ENCODE results near the gene SPEM3.

The SPEM3 gene

DNA sequence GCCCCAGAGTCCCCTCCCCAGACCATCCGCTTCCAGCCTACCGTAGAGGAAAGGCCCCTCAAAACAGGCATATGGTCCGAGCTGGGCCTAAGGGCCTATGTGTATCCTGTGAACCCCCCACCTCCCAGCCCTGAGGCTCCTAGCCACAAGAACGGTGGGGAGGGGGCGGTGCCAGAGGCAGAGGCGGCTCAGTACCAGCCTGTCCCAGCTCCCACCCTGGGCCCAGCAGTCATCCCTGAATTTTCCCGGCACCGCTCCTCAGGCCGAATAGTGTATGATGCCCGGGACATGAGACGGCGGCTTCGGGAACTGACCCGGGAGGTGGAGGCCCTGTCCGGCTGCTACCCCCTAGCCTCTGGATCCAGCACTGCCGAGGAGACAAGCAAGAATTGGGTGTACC, 7.5 kb upstream of the SPEM3 start:
- no peak for DNase-seq (ENCODE audit: low spot score)

DNA sequence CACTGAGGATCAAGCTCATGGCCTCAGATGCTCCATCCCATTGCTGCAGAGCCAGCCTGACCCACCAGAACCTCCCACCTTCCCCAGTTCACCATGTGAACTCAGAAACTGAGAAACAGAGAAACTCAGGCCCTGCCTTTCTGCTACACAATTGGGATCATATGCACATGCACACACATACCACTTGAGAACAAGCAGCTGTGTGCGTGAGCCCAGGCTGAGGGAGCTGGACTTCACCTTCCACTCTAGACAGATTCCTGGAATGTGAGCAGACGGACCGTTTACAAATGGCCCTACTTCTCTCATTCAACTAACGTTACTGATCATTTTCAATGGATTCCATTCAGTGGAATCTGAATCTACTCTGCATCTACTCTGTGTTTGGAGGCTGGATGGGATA, 5.0 kb upstream of the SPEM3 start:
- DNase-seq (ENCODE audit: low spot score), result no peak

DNA sequence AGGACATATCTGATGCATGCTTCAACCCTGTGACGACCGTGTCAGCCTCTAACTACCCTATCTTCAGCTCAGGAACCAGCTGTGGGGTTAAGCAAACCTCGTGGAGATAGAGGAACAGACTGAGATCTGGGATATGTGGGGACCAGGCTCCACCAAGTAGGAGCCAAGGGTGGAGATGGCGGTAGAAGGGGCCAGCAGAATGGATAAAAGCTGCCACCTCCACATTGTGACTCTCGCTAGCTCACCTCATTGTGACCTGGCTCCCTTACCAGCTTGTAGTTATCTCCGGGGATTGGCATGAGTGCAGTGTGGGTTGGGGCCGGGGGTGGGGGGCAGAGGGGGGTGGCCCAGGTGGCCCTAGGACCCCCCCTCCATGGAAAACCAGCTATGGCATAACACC, 3.3 kb upstream of the SPEM3 start, which contains the start of gene SPEM2:
Gene SPEM2 (plus strand): TSS at position 301 of the 400 bp plus-strand sequence. CDS start 73 bp downstream, at position 374.
- DNase-seq (ENCODE audit: low spot score), result no peak

DNA sequence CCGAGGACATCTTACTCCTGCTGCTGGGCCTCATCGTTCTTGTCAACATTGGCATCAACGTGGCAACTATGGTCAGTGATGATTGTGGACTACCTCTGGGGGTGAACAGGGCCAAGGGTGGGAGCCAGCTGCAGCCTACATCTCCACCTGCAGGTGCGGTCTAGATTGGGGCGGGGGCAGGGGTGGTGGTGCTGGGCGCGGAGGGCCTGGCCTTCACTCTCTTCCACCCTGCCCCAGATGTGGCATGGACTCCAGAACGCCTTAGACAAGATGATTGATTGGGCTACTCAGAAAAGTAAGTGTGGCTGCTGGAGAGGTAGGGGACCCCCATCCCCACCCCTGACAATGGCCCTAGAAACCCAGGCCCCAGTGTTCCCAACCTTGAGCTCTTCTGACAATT, 2.9 kb upstream of the SPEM3 start:
- no peak for DNase-seq (ENCODE audit: low spot score)

DNA sequence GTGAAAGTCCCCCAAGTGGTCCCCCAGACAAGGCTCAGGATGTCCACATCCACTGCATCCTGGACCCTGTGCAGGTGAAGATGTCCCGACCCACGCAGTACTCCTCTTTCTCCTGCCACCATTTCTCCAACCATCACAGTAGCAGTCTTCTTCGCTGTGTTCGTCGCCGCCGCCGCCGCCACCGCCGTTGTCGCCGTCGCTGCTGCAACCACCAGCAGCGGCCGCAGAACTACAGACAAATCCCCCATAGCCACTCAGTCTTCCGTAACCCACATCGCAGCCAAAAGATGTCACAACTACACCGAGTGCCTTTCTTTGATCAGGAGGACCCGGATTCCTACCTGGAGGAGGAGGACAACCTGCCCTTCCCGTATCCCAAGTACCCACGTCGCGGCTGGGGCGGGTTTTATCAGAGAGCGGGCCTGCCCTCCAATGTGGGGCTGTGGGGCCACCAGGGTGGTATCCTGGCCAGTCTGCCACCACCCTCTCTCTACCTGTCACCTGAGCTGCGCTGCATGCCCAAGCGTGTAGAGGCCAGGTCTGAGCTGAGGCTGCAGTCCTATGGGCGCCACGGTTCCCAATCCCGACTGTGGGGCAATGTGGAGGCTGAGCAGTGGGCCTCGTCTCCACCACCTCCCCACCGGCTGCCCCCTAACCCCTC, 2.3 kb upstream of the SPEM3 start:
- DNase-seq (ENCODE audit: low spot score), result no peak

DNA sequence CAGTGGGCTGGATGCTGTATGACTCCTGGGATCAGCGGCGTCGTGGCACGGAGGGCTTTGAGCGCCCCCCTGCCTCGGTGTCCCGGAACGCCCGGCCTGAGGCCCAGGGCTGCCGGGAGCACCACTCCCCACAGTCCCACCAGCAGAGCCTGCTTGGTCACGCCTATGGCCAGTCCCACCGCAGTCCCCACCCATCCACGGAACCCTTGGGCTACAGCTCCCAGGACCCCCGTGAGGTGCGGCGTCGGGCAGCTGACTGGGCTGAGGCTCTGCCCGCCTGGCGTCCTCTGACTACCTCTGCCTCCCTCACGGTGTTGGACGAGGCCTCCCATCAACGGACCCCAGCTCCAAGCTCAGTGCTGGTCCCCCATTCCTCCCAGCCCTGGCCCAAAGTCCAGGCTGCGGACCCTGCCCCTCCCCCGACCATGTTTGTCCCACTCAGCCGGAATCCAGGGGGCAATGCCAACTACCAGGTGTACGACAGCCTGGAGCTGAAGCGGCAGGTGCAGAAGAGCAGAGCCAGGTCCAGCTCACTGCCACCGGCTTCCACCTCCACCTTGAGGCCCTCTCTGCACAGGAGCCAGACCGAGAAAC, 1.7 kb upstream of the SPEM3 start:
- no peak for DNase-seq (ENCODE audit: low spot score)

DNA sequence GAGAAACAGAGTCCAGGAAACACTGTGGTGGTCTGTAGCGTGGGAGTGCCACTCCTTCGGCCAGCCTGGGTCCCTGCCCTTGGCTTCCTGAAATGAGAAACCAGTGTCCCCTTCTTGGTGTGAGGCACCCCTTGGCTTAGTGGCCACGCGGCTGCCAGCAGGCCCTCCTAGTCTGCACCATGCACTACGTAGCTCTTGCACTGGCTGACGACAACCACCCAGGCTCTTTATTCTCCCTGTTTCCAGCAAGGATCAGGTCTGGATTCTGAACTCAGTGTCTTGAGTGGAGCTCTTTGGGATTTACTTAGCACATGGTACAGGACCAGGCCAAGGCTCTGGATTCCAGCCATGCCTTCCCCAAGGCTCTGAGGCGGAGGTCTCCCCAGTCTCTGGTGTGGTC, 1.1 kb upstream of the SPEM3 start:
- DNase-seq (ENCODE audit: low spot score), result no peak

DNA sequence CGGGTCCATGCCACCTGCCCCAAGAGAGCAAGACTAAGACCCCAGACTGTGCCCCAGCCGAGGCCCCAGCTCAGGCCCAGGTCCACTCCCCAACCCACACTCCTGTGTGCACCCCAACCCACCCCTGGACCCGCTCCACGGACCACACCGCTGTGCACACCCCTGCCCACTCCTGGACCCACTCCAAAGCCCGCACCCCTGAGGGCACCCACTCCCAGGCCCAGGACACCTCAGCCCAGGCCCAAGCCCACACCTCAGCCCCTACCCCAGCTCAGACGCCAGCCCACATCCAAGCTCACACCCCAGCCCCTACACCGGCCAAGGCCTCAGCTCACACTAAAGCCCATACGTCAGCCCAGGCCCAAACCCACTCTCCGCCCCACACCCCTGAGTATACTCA, 1.1 kb downstream of the SPEM3 start:
- no peak for DNase-seq (ENCODE audit: low spot score)

DNA sequence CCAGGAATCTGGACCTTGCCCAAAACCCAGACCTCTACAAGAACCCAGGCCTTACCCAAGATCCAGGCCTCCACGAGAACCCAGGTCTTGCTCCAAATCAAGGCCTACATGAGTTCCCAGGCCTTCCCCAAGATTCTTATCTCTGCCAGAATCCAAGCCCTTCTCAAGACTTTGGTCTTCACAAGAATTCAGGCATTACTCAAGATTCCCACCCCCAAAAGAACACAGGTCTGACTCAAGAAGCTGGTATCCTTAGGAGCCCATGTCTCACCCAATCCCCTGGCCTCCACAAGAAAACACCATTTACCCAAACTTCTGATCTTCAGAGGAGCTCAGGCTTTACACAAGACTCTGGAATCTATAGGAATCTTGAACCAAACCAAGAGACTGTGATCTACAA, 2.6 kb downstream of the SPEM3 start:
- DNase-seq (ENCODE audit: low spot score), result no peak

DNA sequence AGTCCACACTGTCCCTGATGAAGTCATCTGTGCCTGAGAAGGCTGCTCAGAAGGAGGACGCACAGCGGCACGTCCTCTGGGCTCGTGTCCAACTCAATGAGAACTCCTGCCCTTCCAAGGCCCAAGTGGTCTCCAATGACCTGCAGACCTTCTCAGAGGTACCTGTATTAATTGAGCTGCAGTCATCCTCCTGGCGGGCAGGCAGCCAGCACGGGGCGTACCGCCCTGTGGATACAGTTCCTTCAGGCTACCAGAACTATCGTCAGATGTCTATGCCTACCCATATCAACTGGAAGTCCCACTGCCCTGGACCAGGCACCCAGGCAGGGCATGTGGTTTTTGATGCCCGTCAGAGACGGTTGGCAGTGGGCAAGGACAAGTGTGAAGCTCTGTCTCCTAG, 3.6 kb downstream of the SPEM3 start:
- DNase-seq (ENCODE audit: low spot score), result no peak

DNA sequence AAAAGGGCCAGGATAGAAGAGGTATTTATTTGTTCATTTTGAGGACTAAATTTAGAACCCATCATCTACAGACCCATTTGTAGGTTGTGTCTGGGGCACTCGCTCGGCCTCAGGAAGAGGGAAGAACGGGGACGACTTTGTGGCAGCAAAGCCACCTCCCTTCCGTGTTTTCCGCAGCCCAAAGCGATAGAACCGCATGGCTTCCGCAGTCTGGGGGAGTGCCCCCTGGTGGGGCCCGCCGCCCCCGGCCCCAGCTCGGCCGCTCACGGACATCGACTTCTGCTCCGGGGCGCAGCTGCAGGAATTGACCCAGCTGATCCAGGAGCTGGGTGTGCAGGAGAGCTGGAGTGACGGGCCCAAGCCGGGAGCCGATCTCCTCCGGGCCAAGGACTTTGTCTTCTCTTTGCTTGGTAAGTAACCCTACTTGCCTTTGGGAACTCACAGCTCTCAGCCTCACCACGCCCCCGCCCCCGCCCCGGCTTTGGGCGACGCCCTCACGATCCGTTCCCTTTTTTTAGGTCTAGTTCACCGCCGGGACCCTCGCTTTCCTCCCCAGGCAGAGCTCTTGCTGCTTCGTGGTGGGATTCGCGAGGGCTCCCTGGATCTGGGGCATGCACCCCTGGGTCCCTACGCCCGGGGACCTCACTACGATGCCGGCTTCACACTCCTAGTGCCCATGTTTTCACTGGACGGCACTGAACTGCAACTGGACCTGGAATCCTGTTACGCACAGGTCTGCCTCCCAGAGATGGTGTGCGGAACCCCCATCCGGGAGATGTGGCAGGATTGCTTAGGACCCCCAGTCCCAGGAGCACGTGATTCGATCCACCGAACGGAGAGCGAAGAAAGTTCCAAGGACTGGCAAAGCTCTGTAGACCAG, 7.3 kb downstream of the SPEM3 start:
- DNase-seq (ENCODE audit: low spot score), result no peak

DNA sequence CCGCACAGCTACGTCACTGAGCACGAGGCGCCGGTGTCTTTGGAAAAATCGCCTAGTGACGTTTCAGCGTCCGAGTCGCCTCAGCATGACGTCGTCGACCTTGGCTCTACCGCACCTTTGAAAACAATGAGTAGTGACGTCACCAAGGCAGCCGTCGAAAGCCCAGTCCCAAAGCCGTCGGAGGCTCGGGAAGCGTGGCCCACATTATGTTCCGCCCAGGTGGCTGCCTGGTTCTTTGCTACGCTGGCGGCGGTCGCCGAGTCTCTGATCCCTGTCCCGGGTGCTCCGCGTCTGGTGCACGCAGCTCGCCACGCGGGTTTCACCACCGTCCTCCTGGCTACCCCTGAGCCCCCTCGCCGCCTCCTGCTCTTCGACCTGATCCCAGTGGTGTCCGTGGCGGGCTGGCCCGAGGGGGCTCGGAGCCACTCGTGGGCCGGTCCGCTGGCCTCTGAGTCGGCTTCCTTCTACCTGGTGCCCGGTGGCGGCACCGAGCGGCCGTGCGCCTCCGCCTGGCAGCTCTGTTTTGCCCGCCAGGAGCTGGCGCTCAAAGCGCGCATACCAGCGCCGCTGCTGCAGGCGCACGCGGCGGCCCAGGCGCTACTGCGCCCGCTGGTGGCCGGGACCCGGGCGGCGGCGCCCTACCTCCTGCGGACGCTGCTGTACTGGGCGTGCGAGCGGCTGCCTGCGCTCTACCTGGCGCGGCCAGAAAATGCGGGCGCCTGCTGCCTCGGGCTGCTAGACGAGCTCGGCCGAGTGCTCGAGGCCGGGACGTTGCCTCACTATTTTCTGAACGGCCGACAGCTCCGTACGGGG, 8.1 kb downstream of the SPEM3 start:
- peak; percentile 80 for DNase-seq (ENCODE audit: low spot score)

DNA sequence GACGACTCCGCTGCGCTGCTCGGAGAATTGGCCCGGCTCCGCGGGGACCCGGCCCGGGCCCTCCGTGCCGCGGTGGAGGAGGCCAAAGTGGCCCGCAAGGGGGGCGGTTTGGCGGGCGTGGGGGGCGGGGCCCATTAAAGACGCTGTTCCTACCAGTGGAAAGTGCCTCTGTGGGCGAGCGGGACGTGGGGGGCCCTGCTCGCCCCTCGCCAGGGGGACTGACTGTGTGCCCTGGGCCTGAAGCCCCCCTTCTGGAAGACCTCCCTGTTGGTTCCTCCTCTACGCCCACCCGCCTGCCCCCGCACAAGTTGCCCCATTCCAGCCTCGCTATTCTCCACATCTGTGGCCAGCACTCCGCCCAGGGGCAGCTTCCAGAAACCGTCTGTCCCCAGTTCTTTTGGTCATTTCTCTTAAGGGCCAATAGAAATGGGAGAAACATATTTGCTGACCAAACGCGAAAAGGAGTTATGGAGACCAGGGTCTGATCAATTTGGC, 8.8 kb downstream of the SPEM3 start:
- no peak for DNase-seq (ENCODE audit: low spot score)

DNA sequence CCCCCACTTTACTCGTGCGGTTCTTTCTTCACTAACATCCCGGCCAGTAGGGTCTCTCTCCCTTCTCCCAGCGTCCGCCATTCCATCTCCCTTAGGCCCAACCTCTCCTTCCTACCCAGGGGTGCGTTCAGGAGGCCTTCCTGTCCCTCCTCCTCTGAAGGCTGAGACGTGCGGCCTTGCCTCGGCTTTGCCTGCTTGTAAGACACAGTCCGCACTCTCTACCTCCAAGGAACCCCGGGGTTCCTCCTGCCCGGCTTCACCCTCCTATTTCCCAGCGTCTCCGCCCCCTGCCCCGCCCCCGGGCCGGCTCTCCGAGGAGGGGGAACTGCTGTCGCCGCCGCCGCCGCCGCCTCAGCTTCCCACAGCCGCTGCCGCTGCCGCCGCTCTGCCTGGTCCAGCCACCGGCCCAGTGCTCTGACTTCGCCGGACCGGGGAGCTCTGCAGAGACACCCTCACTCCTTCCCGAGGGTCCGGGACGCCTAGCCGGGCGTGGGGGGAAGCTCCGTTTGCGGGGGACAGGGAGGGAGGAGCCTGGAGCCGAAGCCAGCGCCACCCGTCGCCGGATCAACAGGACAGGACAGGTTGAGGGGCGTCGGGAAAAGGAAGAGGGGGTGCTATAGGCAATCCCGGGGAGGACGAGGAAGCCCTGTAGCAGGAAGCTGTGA, 9.4 kb downstream of the SPEM3 start:
- DNase-seq (ENCODE audit: low spot score), result no peak

DNA sequence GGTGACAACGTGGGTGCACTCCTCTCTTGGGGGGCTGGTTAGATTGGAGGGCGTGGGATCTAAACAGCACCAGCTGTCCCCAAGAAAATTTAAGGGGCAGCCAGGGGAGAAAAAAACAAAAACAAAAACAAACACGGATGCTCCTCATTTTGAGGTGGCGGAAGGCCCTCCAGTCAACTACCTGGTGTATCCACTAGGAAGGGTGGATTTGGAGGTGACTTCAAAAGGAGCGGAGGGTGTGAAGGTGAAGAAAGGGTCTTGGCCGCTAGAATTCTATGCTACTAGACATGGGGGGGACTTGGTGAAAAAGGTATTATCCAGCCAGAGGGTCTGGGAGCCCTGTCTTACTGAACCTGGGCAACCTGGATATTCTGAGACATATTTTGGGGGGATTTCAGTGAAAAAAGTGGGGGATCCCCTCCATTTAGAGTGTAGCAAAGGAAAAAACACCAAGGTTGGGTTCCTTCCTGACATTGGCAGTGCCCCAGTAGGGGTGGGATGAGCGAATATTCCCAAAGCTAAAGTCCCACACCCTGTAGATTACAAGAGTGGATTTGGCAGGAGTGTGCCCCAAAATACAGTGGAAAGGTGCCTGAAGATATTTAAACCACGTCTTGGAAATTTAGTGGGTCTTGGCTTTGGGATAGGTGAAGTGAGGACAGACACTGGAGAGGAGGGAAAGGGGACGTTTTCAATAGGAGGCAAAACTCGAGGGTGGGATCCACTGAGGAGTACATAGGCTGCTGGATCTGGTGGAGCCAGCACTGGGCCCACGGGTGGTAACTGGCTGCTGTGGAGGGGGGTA, 10.2 kb downstream of the SPEM3 start:
- no peak for DNase-seq (ENCODE audit: low spot score)

DNA sequence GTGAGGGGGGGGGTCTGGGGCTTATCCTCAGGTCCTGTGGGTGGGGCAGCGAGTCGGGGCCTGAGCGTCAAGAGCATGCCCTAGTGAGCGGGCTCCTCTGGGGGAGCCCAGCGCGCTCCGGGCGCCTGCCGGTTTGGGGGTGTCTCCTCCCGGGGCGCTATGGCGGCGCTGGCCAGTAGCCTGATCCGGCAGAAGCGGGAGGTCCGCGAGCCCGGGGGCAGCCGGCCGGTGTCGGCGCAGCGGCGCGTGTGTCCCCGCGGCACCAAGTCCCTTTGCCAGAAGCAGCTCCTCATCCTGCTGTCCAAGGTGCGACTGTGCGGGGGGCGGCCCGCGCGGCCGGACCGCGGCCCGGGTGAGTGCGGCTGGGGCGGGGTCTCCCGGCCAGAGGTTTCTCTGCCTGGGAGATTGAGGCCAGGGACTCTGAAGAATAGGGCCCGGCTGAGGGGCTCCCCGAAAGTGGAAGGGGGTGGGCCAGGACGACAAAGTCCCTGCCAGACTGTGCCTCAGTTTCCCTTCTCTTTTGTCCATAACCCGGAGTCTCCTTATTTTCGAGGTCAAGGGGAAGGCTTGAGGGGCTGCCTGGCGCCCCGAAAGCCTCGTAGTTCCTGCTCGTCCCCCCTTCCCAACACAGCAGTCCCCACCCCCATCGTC, 10.9 kb downstream of the SPEM3 start, which contains the start of gene FGF11:
Gene FGF11 (plus strand): TSS at position 51 of the 651 bp plus-strand sequence. CDS start 109 bp downstream, at position 160.
- DNase-seq (ENCODE audit: low spot score), result no peak

DNA sequence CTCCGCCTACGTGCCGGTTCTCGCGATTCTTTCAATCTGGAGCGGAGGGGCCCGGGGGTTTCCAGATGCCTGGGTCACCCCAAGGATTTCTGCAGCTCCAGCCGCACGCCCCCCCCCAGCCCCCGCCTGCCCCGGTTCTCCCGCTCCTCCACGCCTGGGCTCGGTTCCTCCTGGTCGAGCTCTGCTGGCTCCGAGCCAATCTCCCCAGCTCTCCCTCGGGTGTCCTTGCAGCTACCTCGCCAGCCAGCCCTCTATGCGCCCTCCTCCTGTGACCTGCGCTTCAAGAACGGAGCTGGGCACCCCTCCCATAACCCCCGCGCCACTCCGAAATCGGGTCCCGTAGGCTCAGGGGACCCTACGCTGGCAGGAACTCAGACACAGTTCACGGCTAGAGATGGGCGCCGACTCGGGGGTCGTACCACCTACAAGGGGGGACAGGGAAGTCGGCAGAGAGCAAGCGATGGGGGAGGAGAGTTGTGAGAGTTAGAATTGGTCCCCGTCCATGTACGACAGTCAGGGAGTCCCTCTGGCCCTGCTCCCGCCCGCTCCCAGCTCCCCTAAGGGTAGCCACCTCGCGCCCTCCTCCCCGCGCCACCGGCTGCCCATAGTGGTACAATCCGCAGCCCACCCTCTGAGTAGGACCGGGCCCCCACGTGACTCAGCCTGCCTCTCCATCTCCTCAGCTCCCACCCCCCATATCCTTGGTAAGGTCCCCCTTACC, 11.6 kb downstream of the SPEM3 start:
- no peak for DNase-seq (ENCODE audit: low spot score)

DNA sequence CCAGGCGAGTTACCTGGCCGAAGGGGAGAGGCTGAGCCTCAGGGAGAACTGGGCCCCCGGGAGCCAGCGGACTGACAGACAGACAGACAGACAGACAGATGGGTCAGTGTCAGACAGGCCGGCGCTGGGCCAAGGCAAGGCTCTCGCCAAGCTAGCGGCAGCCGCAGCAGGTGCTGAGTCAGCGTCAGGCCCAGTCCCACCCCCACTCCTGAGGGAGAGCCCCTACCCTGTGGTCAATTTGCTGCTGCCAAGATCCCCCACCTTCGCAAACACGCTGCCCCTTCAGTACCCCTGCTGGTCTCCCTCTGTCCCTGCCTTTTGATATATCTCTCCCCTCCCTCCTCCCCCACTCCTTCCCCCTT, 12.2 kb downstream of the SPEM3 start:
- no peak for DNase-seq (ENCODE audit: low spot score)

DNA sequence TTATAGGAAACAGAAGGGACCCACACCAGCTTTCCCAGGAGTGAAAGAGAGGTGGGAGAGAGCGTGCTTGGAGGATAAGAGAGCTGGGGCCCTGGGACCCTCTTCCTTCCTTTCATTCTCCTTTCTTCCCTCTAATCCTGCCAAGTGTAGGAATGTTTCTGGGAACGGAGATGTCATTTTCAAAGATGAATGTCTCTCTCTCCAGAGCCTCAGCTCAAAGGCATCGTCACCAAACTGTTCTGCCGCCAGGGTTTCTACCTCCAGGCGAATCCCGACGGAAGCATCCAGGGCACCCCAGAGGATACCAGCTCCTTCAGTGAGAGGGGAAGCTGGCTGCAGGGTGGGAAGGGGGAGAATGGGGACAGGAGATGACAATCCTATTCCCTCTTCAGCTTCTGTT, 12.6 kb downstream of the SPEM3 start:
- no peak for DNase-seq (ENCODE audit: low spot score)
